Cardiac fibroblast (primary cell): ENCODE data around the gene CDH22.

Experiments
- DNase-seq, 2 donors: peaks; one replicate each; pipeline versions ENCODE4 v3.0.0 to v3.0.0-alpha.2; 2010; ENCODE audit warnings: low read depth in 2 of 2
- H3K4me3 ChIP-seq, 2 donors: replicated peaks in 1 of 2; 1 replicate in 1 of 2; 2 replicates in 1 of 2; pipeline ENCODE4 v1.5.1; 2011; ENCODE audit warnings: low read depth in 2 of 2, low read length in 2 of 2, mild to moderate bottlenecking in 2 of 2, moderate library complexity in 1 of 2
- CTCF ChIP-seq: IDR thresholded peaks from one replicate; pipeline ENCODE4 v1.5.1; 2011; ENCODE audit warnings: low read depth, mild to moderate bottlenecking, low read length, inconsistent platforms

The CDH22 gene

GRCh38 chr20:46282669-46283068 is 25.6 kb downstream of the CDH22 start:
- no peak for TF ChIP-seq CTCF

GRCh38 chr20:46279103-46279502 is 29.2 kb downstream of the CDH22 start:
- H3K4me3 ChIP-seq = no peak overlapping the region
- TF ChIP-seq CTCF = no peak
- DNase-seq = no peak

More at GRCh38 chr20:46282669-46283068, 25.6 kb downstream of the CDH22 start:
- no peak for DNase-seq
- H3K4me3 ChIP-seq = no peak overlapping the region

- no peak for TF ChIP-seq CTCF
- DNase-seq = no peak
- no peak overlapping the region for H3K4me3 ChIP-seq
These were observed 30.7 kb downstream of the CDH22 start for GRCh38 chr20:46277602-46278001.

GRCh38 chr20:46276531-46276930 is 31.8 kb downstream of the CDH22 start:
- no peak for TF ChIP-seq CTCF
- no peak for DNase-seq
- H3K4me3 ChIP-seq = no peak overlapping the region

- DNase-seq = no peak
- no peak overlapping the region for H3K4me3 ChIP-seq
- TF ChIP-seq CTCF = no peak
These were observed 33.2 kb downstream of the CDH22 start for GRCh38 chr20:46275091-46275490.

- no peak for DNase-seq
- TF ChIP-seq CTCF = no peak
- H3K4me3 ChIP-seq = no peak overlapping the region
These were observed 34.6 kb downstream of the CDH22 start for GRCh38 chr20:46273717-46274116.

GRCh38 chr20:46272389-46273047 is 35.8 kb downstream of the CDH22 start:
- TF ChIP-seq CTCF = no peak
- no peak for DNase-seq
- H3K4me3 ChIP-seq = no peak overlapping the region
